Lung (tissue), 12 donors: Measurements from ENCODE around the gene ACO2. TPM values are rescaled to one million over a fixed set of nuclear protein-coding genes. Genes with fewer than 3 reads are reported as not detected.
"Not testable (repeated sequence)": the region's sequence is repeated elsewhere in the genome, so short reads cannot be mapped to it uniquely, and the experiment has no call there.

Experiments
- ATAC-seq: fragments of 200-7000 bp; cut with Tn5 transposase; one replicate; pipeline ENCODE4 v1.9.1; 2020; ENCODE audit warnings: moderate number of reproducible peaks; ENCODE audit not compliant: insufficient read depth, low FRiP score
- DNase-seq, 3 donors: peaks; one replicate each; pipeline ENCODE4 v3.0.0-alpha.2; 2013 to 2017
- H3K27ac ChIP-seq, 2 donors: one replicate each; pipeline ENCODE4 v1.5.1; 2013; ENCODE audit warnings: mild to moderate bottlenecking in 2 of 2, moderate library complexity in 2 of 2, control low read depth in 1 of 2, inconsistent platforms in 1 of 2, low read depth in 1 of 2, low read length in 1 of 2
- H3K27me3 ChIP-seq, 3 donors: one replicate each; pipeline ENCODE4 v1.5.1; 2013; ENCODE audit warnings: low read length in 2 of 3; ENCODE audit not compliant: control insufficient read depth in 3 of 3, insufficient read depth in 3 of 3
- H3K36me3 ChIP-seq, 4 donors: one replicate each; pipeline ENCODE4 v1.5.1; 2013; ENCODE audit warnings: low read length in 4 of 4, mild to moderate bottlenecking in 1 of 4, moderate library complexity in 1 of 4; ENCODE audit not compliant: control insufficient read depth in 4 of 4, insufficient read depth in 4 of 4
- H3K4me1 ChIP-seq, 5 donors: one replicate each; pipeline ENCODE4 v1.5.1; 2013; ENCODE audit warnings: low read length in 5 of 5, mild to moderate bottlenecking in 2 of 5, moderate library complexity in 1 of 5; ENCODE audit not compliant: control insufficient read depth in 5 of 5, insufficient read depth in 5 of 5
- H3K4me3 ChIP-seq: one replicate; pipeline ENCODE4 v1.5.1; 2013; ENCODE audit warnings: mild to moderate bottlenecking, control low read depth, moderate library complexity
- H3K9ac ChIP-seq, 2 donors: one replicate each; pipeline ENCODE4 v1.5.1; 2013; ENCODE audit warnings: low read length in 2 of 2, control low read depth in 1 of 2; ENCODE audit not compliant: insufficient read depth in 1 of 2
- H3K9me3 ChIP-seq, 4 donors: one replicate each; pipeline ENCODE4 v1.5.1; 2013; ENCODE audit warnings: low read length in 3 of 4, mild to moderate bottlenecking in 1 of 4, moderate library complexity in 1 of 4; ENCODE audit not compliant: control insufficient read depth in 4 of 4, insufficient read depth in 3 of 4
- CTCF ChIP-seq: IDR thresholded peaks from 2 replicates; pipeline ENCODE4 v1.5.1; 2012; ENCODE audit warnings: mild to moderate bottlenecking; ENCODE audit errors: control extremely low read depth, extremely low read depth
- WGBS, 2 donors: extraction: QIAGEN DNeasy Blood & Tissue Kit; methylation state at CpG; one replicate each; pipeline ENCODE4 v1.1.7; 2013; 5-methylcytosine and 5-hydroxymethylcytosine counted together
- polyA plus RNA-seq, 2 donors: library from polyadenylated mRNA; stranded (reverse); fragments of 200-250 nt; gene quantifications; one replicate each; pipeline ENCODE4 v1.2.1, GENCODE V29; 2013
- total RNA-seq, 2 donors: library from RNA; depleted of rRNA in 1 of 2; stranded (reverse); fragments of >200 nt in 1 of 2; gene quantifications; one replicate each; pipeline ENCODE4 v1.2.1, GENCODE V29; 2014 to 2021
- donor health status: control.
- donor health status: control.
- donor health status: Bipolar disorder and iron deficiency.
- donor health status: healthy.
- donor health status: DM: yes; HTN: yes; CAD: no.

The ACO2 gene
- total and polyA plus RNA-seq, 4 donors: 34.1 to 101 (median 62.5) TPM

DNA sequence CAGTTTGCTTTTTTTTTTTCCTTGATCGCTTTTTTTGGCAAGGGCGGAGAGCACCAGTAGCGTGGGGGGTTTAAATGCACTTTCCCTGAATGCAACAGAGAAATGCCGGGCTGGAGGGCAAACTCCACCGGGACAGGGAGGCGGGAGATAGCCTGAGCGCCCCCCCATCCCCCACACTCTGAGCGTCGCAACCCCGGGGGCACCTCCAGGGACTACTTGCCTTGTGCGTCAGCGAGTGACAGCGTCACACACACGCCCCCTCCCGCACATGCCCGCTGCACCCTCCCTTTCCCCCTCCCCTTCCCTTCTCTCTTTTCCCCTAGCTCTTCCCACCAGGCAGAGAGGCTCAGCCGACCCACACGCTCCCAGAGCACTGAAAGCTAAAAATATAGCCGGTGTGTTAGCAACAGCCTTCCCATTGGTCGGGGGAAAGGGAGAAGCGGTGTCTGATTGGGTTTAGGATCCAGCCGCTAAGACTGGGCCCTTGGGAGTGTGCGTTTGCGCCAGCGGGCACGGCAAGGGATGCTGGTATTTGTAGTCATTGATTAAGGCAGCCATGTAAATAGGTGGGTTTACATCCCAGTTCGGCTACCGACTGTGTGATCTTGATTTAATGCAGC, 20.6 kb upstream of the ACO2 start:
- no peak for TF ChIP-seq CTCF
- DNase-seq (peak; percentile 99 to 100 (median 100)), ATAC-seq (peak; percentile 76)
- no peaks in the 10 kb centered on the region for H3K27me3 ChIP-seq
- H3K9me3 ChIP-seq: no peaks in the 10 kb centered on the region
- 0 to 1% methylated on average over 25 to 28 of the region's 28 CpGs for WGBS, 2 donors
- H3K36me3 ChIP-seq: peaks cover 0 to 21% (median 2%) of the 10 kb centered on the region in 4 donors
- H3K4me3 ChIP-seq: peak overlapping the region; percentile 62
- H3K4me1 ChIP-seq: peaks cover 0 to 11% (median 5%) of the 10 kb centered on the region in 5 donors
- H3K27ac ChIP-seq: peak overlapping the region; percentile 98 to 100
- H3K9ac ChIP-seq: peak overlapping the region; percentile 90 to 93

- no peak for TF ChIP-seq CTCF
- ATAC-seq: no peak
- no peak for DNase-seq
- no peak overlapping the region for H3K9ac ChIP-seq
- peaks cover 17 to 25% (median 20%) of the 10 kb centered on the region in 4 donors for H3K36me3 ChIP-seq
- no peak overlapping the region for H3K4me3 ChIP-seq
- WGBS, 2 donors: 67 to 88% methylated on average over 7 of the region's 7 CpGs
- no peaks in the 10 kb centered on the region for H3K27me3 ChIP-seq
- H3K27ac ChIP-seq: no peak overlapping the region
- H3K9me3 ChIP-seq: no peaks in the 10 kb centered on the region
- no peaks in the 10 kb centered on the region for H3K4me1 ChIP-seq
Observed at GRCh38 chr22:41458161-41458728, 10.7 kb upstream of the ACO2 start.

- TF ChIP-seq CTCF: no peak
- no peak for DNase-seq
- Histone ChIP-seq H3K36me3 (peaks cover 21 to 31% (median 28%) of the 10 kb centered on the region in 4 donors), H3K9me3 (no peaks in the 10 kb centered on the region), H3K4me1 (no peaks in the 10 kb centered on the region), H3K27ac (no peak overlapping the region), H3K27me3 (no peaks in the 10 kb centered on the region), H3K4me3 (no peak overlapping the region), H3K9ac (no peak overlapping the region)
- ATAC-seq: no peak
- WGBS, 2 donors: 51 to 56% methylated on average over 1 of the region's 1 CpG
Observed at GRCh38 chr22:41459431-41459830, 9.5 kb upstream of the ACO2 start.

DNA sequence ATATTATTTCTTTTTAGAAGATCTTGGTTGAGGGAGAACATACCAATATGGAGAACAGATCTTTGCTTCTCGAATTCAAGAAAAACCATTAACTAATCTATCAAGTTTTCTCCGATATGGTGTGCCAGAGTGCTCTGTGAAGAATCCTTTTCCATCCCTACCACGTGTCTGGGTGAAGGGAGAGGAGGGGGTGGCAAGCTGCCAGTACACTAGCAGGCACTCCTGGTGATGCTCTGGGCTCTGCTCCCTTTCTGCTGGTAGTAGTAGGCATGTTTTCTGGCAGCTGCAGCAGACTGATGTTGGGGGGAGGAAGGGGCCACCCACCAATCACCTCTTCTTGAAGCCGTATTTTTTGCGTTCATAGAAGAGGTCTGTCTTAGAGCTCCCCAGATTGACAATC, 8.8 kb upstream of the ACO2 start:
- WGBS, 2 donors: 86 to 88% methylated on average over 5 of the region's 5 CpGs

More for the DNA sequence above, 8.8 kb upstream of the ACO2 start:
- not testable (repeated sequence) for H3K9ac ChIP-seq, H3K9me3 ChIP-seq, DNase-seq, H3K27ac ChIP-seq, H3K27me3 ChIP-seq, H3K4me1 ChIP-seq, H3K4me3 ChIP-seq, ATAC-seq
- H3K36me3 ChIP-seq: peaks cover 21 to 36% (median 32%) of the 10 kb centered on the region in 4 donors
